Hypothalamus (tissue), 51 donors: Measurements from ENCODE around the gene LAMC1.

Source experiments
- DNase-seq, 51 donors: peaks; one replicate each; lab custom pipeline; 2025; lab: John Stamatoyannopoulos, UW

LAMC1 gene

GRCh38 chr1:183075861-183076260 is 52.6 kb downstream of the LAMC1 start:
- DNase-seq: no peak

- DNase-seq: no peak
These were observed 53.9 kb downstream of the LAMC1 start for GRCh38 chr1:183077097-183077496.

GRCh38 chr1:183079712-183080388 is 56.6 kb downstream of the LAMC1 start:
- no peak for DNase-seq

GRCh38 chr1:183080406-183080805 is 57.2 kb downstream of the LAMC1 start:
- no peak for DNase-seq

GRCh38 chr1:183081402-183082120 is 58.3 kb downstream of the LAMC1 start:
- DNase-seq: no peak

GRCh38 chr1:183082650-183083049 is 59.4 kb downstream of the LAMC1 start:
- no peak for DNase-seq

- DNase-seq: no peak
These were observed 63.8 kb downstream of the LAMC1 start for GRCh38 chr1:183087001-183087400.

GRCh38 chr1:183089025-183089639 is 65.9 kb downstream of the LAMC1 start:
- no peak for DNase-seq

GRCh38 chr1:183090391-183091006 is 67.3 kb downstream of the LAMC1 start:
- peak in 5 of 51 donors; percentile 2 to 6 (median 3) for DNase-seq

GRCh38 chr1:183091181-183091580 is 68.0 kb downstream of the LAMC1 start:
- DNase-seq: no peak

- no peak for DNase-seq
These were observed 69.1 kb downstream of the LAMC1 start for GRCh38 chr1:183092350-183092749.

- no peak for DNase-seq
These were observed 69.9 kb downstream of the LAMC1 start for GRCh38 chr1:183093066-183093668.

- no peak for DNase-seq
These were observed 70.6 kb downstream of the LAMC1 start for GRCh38 chr1:183093786-183094298.

GRCh38 chr1:183094351-183094750 is 71.1 kb downstream of the LAMC1 start:
- DNase-seq: no peak

- DNase-seq: no peak
These were observed 73.1 kb downstream of the LAMC1 start for GRCh38 chr1:183096351-183096750.

- DNase-seq: no peak
These were observed 73.7 kb downstream of the LAMC1 start for GRCh38 chr1:183096894-183097293.

GRCh38 chr1:183097438-183098051 is 74.3 kb downstream of the LAMC1 start:
- no peak for DNase-seq

GRCh38 chr1:183098317-183098716 is 75.1 kb downstream of the LAMC1 start:
- no peak for DNase-seq

- DNase-seq: no peak
These were observed 77.2 kb downstream of the LAMC1 start for GRCh38 chr1:183100361-183100974.

GRCh38 chr1:183101081-183101480 is 77.9 kb downstream of the LAMC1 start:
- no peak for DNase-seq
